Vagina (tissue), 2 donors: ENCODE measurements around the gene PRRX1.

Experiments used
- CTCF ChIP-seq, 3 experiments: fragments of 450-650 bp in 2 of 3; fragments of 200-600 bp in 1 of 3; sonication (generic) in 1 of 3; IDR thresholded peaks; one replicate each; pipeline ENCODE4 v1.5.1; 2017 to 2019; ENCODE audit warnings: antibody characterized with exemption in 3 of 3, mild to moderate bottlenecking in 2 of 3, moderate library complexity in 2 of 3
- POLR2A ChIP-seq, 2 donors: fragments of 450-650 bp; IDR thresholded peaks; one replicate each; pipeline ENCODE4 v1.6.1; 2017; ENCODE audit warnings: antibody characterized with exemption in 2 of 2, mild to moderate bottlenecking in 2 of 2, moderate library complexity in 2 of 2

GRCh38 chr1:170701962-170702361, 38.0 kb downstream of the PRRX1 start:
- TF ChIP-seq POLR2A (IDR thresholded peaks at IDR 0.05) (no peak), CTCF (IDR thresholded peaks at IDR 0.05) (no peak)
